Endothelial cell of umbilical vein (primary cell): Measurements from ENCODE around the gene SLC6A18.

ENCODE experiments used
- CTCF ChIP-seq, 2 donors: IDR thresholded peaks; 1 replicate in 1 of 2; 2 replicates in 1 of 2; pipeline ENCODE4 v1.5.1; 2011; ENCODE audit warnings: low read length in 2 of 2, mild to moderate bottlenecking in 2 of 2, moderate library complexity in 2 of 2, control low read depth in 1 of 2, inconsistent platforms in 1 of 2, low read depth in 1 of 2; ENCODE audit not compliant: insufficient read depth in 1 of 2; ENCODE audit errors: extremely low read depth in 1 of 2
- EZH2 ChIP-seq: IDR thresholded peaks from 2 replicates; pipeline ENCODE4 v1.6.1; 2012; ENCODE audit warnings: borderline replicate concordance, low read depth, mild to moderate bottlenecking, moderate library complexity, low read length, inconsistent platforms; ENCODE audit not compliant: severe bottlenecking
- POLR2A ChIP-seq: IDR thresholded peaks from 2 replicates; pipeline ENCODE4 v1.6.1; 2012; ENCODE audit warnings: low read depth, mild to moderate bottlenecking, control low read depth, low read length
- POLR2AphosphoS5 ChIP-seq: IDR thresholded peaks from 2 replicates; pipeline ENCODE4 v1.6.1; 2012; ENCODE audit warnings: low read depth, mild to moderate bottlenecking, control low read depth, low read length, moderate library complexity; ENCODE audit not compliant: insufficient read depth

GRCh38 chr5:1292139-1292538 lies 67.0 kb downstream of the SLC6A18 start:
- TF ChIP-seq CTCF (IDR thresholded peaks at IDR 0.05; ENCODE audit: extremely low read depth in 1 of 2, insufficient read depth in 1 of 2, low read depth in 1 of 2, low read length in 2 of 2), result no peak
- TF ChIP-seq POLR2A, result no peak
- TF ChIP-seq POLR2AphosphoS5, result no peak
- no peak for TF ChIP-seq EZH2
